Epithelial cell of proximal tubule (primary cell): Measurements from ENCODE around the gene UBE2E3. TPM values are rescaled to one million over a fixed set of nuclear protein-coding genes. Genes with fewer than 3 reads are reported as not detected.
"Not testable (repeated sequence)": the region's sequence is repeated elsewhere in the genome, so short reads cannot be mapped to it uniquely, and the experiment has no call there.

Experiments used
- DNase-seq: peaks from one replicate; pipeline ENCODE4 v3.0.0-alpha.2; 2011; ENCODE audit warnings: low read depth
- H3K4me3 ChIP-seq: 2 replicates; pipeline ENCODE4 v1.5.1; 2011; ENCODE audit warnings: low read depth, mild to moderate bottlenecking, low read length
- CTCF ChIP-seq: conservative IDR thresholded peaks from 2 replicates; pipeline ENCODE4 v1.5.1; 2012; ENCODE audit warnings: low read depth, mild to moderate bottlenecking, low read length
- total RNA-seq: library from RNA; depleted of rRNA; stranded (reverse); fragments of >200 nt; gene quantifications from 2 replicates; pipeline ENCODE4 v1.2.3, GENCODE V29; 2015

Gene UBE2E3
- total RNA-seq, 1 donor from 2014 or later, result 70.1 TPM

GRCh38 chr2:181022652-181023051, 42.2 kb downstream of the UBE2E3 start:
- no peak overlapping the region for H3K4me3 ChIP-seq
- no peak for DNase-seq
- TF ChIP-seq CTCF, result no peak

- no peak for TF ChIP-seq CTCF
These were observed 44.6 kb downstream of the UBE2E3 start for GRCh38 chr2:181025004-181025403.

GRCh38 chr2:181036445-181036844, 56.0 kb downstream of the UBE2E3 start:
- no peak overlapping the region for H3K4me3 ChIP-seq
- TF ChIP-seq CTCF, result no peak
- DNase-seq, result no peak

More at GRCh38 chr2:181025004-181025403, 44.6 kb downstream of the UBE2E3 start:
- DNase-seq, result no peak
- no peak overlapping the region for H3K4me3 ChIP-seq

GRCh38 chr2:181036848-181037603, 56.6 kb downstream of the UBE2E3 start:
- no peak for DNase-seq
- H3K4me3 ChIP-seq, result no peak overlapping the region
- no peak for TF ChIP-seq CTCF

GRCh38 chr2:181037922-181038321, 57.5 kb downstream of the UBE2E3 start:
- TF ChIP-seq CTCF, result no peak
- no peak for DNase-seq
- no peak overlapping the region for H3K4me3 ChIP-seq

GRCh38 chr2:181038796-181039195, 58.4 kb downstream of the UBE2E3 start:
- no peak for DNase-seq
- TF ChIP-seq CTCF, result no peak
- no peak overlapping the region for H3K4me3 ChIP-seq

- not testable (repeated sequence) for DNase-seq
These were observed 60.4 kb downstream of the UBE2E3 start for GRCh38 chr2:181040839-181041238.

More at GRCh38 chr2:181040839-181041238, 60.4 kb downstream of the UBE2E3 start:
- H3K4me3 ChIP-seq, result not testable (repeated sequence)
